ENCODE measurements around the gene CNGA2. TPM values are rescaled to one million over a fixed set of nuclear protein-coding genes. Genes with fewer than 3 reads are reported as not detected.

CNGA2 gene
- total RNA-seq = not detected

DNA sequence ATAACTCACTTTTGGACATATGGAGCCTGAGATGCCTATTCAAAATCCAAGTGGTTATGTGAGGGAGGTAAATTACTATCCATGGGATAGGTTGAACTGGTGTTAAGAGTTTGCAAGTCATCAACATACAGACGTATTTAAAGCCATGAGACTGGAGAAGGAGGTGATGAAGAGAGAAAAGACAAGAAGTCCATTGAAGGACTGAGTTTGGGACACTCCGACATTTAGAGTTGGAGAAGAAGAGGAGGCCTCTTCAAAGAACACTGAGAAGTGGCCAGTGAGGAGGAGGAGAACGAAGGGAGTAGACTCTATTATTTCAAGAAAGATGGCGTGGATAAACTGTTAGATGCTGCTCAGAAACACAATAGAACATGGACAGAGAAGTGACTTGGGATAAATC lies at the start of gene CNGA2:
CNGA2 (plus strand) TSS at position 301 of the 400 bp plus-strand sequence. CDS start 3,738 bp downstream, outside the sequence.
- no peak for TF ChIP-seq POLR2A (IDR thresholded peaks at IDR 0.05)
- TF ChIP-seq, protein P1, sequence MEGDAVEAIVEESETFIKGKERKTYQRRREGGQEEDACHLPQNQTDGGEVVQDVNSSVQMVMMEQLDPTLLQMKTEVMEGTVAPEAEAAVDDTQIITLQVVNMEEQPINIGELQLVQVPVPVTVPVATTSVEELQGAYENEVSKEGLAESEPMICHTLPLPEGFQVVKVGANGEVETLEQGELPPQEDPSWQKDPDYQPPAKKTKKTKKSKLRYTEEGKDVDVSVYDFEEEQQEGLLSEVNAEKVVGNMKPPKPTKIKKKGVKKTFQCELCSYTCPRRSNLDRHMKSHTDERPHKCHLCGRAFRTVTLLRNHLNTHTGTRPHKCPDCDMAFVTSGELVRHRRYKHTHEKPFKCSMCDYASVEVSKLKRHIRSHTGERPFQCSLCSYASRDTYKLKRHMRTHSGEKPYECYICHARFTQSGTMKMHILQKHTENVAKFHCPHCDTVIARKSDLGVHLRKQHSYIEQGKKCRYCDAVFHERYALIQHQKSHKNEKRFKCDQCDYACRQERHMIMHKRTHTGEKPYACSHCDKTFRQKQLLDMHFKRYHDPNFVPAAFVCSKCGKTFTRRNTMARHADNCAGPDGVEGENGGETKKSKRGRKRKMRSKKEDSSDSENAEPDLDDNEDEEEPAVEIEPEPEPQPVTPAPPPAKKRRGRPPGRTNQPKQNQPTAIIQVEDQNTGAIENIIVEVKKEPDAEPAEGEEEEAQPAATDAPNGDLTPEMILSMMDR (IDR thresholded peaks at IDR 0.05) = no peak
- H3K4me3 ChIP-seq = no peak within 1 kb of the TSS
- H3K27me3 ChIP-seq = no peaks in the 10 kb centered on the region
- no peaks in the 10 kb centered on the region for H3K9me3 ChIP-seq
- no peaks in the 10 kb centered on the region for H3K4me1 ChIP-seq
- DNase-seq = no peak
- H3K27ac ChIP-seq = no peak within 1 kb of the TSS
- ATAC-seq = no peak
- 49% methylated on average over 4 of the region's 4 CpGs for WGBS, 2 donors
- no peaks in the 10 kb centered on the region for H3K36me3 ChIP-seq (replicated peaks in 1 of 2; ENCODE audit: insufficient read depth in 1 of 2, low read depth in 2 of 2)
- intact Hi-C loops (cut with DNase I) = no loop called here

DNA sequence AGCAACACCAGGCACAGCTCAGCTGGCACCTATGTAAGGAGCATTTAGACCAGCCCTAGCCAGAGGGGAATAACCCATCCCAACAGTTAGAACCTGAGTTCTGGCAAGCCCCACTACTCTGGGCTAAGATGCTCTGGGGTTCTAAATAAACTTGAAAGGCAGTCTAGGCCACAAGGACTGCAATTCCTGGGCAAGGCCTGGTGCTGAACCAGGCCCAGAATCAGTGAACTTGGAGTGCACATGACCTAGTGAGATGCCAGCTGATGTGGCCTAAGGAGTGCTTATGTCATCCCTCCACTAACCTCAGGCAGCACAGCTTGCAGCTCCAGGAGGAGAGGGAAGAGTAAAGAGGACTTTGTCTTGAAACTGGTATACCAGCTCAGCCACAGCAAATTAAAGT lies 46.9 kb upstream of the CNGA2 start:
- Histone ChIP-seq H3K36me3 (replicated peaks in 1 of 2; ENCODE audit: insufficient read depth in 1 of 2, low read depth in 2 of 2) (no peaks in the 10 kb centered on the region), H3K9me3 (no peaks in the 10 kb centered on the region), H3K27ac (no peak overlapping the region), H3K4me3 (no peak overlapping the region), H3K27me3 (no peaks in the 10 kb centered on the region), H3K4me1 (no peaks in the 10 kb centered on the region)
- intact Hi-C loops (cut with DNase I) = loop anchor here (10.0 kb wide), 1 partner anchor 533 kb away; no protein-coding TSS in a partner anchor
- no peak for DNase-seq
- TF ChIP-seq, protein P1 (IDR thresholded peaks at IDR 0.05) = no peak
- no peak for TF ChIP-seq POLR2A (IDR thresholded peaks at IDR 0.05)
- no peak for ATAC-seq

- H3K27ac ChIP-seq = no peak overlapping the region
- H3K4me3 ChIP-seq = no peak overlapping the region
- no peak for DNase-seq
- no peaks in the 10 kb centered on the region for H3K36me3 ChIP-seq (replicated peaks in 1 of 2; ENCODE audit: insufficient read depth in 1 of 2, low read depth in 2 of 2)
- H3K4me1 ChIP-seq = no peaks in the 10 kb centered on the region
- intact Hi-C loops (cut with DNase I) = loop anchor here (10.0 kb wide), 1 partner anchor 534 kb away; no protein-coding TSS in a partner anchor
- TF ChIP-seq, protein P1 (IDR thresholded peaks at IDR 0.05) = no peak
- TF ChIP-seq POLR2A (IDR thresholded peaks at IDR 0.05) = no peak
- H3K9me3 ChIP-seq = no peaks in the 10 kb centered on the region
- no peak for ATAC-seq
- no peaks in the 10 kb centered on the region for H3K27me3 ChIP-seq
Observed at GRCh38 chrX:151688695-151689094, 45.9 kb upstream of the CNGA2 start.

GRCh38 chrX:151692825-151693224 lies 41.7 kb upstream of the CNGA2 start:
- 89% methylated on average over 3 to 4 of the region's 6 CpGs for WGBS, 2 donors
- no peak for ATAC-seq
- TF ChIP-seq POLR2A (IDR thresholded peaks at IDR 0.05) = no peak
- TF ChIP-seq, protein P1 (IDR thresholded peaks at IDR 0.05) = no peak

GRCh38 chrX:151694121-151694520 lies 40.4 kb upstream of the CNGA2 start:
- Histone ChIP-seq H3K4me3 (no peak overlapping the region), H3K27me3 (no peaks in the 10 kb centered on the region), H3K4me1 (no peaks in the 10 kb centered on the region), H3K9me3 (no peaks in the 10 kb centered on the region), H3K36me3 (replicated peaks in 1 of 2; ENCODE audit: insufficient read depth in 1 of 2, low read depth in 2 of 2) (no peaks in the 10 kb centered on the region), H3K27ac (no peak overlapping the region)
- WGBS, 2 donors = 33 to 58% methylated on average over 5 to 7 of the region's 12 CpGs
- DNase-seq = no peak
- ATAC-seq = no peak
- TF ChIP-seq, protein P1 (IDR thresholded peaks at IDR 0.05) = no peak
- TF ChIP-seq POLR2A (IDR thresholded peaks at IDR 0.05) = no peak
- intact Hi-C loops (cut with DNase I) = no loop called here

More at GRCh38 chrX:151692825-151693224, 41.7 kb upstream of the CNGA2 start:
- H3K9me3 ChIP-seq = no peaks in the 10 kb centered on the region
- DNase-seq = no peak
- H3K27ac ChIP-seq = no peak overlapping the region
- H3K4me1 ChIP-seq = no peaks in the 10 kb centered on the region
- no peak overlapping the region for H3K4me3 ChIP-seq
- intact Hi-C loops (cut with DNase I) = no loop called here
- H3K27me3 ChIP-seq = no peaks in the 10 kb centered on the region
- no peaks in the 10 kb centered on the region for H3K36me3 ChIP-seq (replicated peaks in 1 of 2; ENCODE audit: insufficient read depth in 1 of 2, low read depth in 2 of 2)
